GM12801 (cell line): ENCODE measurements around the gene SLC25A45.

Source experiments
- TF ChIP-seq, protein P1 (sequence below): IDR thresholded peaks from one replicate; pipeline ENCODE4 v1.5.1; 2011; ENCODE audit warnings: control low read depth; ENCODE audit not compliant: insufficient read length; ENCODE audit errors: extremely low read depth

The SLC25A45 gene

DNA sequence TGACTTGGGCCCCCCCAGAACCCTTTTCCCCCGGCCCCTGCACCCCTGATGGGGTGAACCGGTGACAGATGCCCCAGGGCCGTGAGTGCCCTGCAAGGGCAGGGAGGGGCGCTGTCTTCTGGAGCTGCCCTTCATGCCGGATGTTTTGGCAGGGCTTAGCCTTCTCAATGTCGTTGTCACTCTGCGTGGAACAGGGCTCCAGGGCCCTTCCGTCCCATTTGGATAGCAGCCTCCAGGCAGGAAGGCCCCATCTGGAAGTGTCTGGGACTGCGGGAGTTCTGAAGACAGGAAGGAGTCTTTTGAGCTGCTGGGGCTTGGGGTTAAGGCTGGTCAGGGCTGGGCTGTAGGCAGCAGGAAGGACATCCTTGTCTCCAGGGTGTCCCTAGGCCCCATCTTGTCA is 8.6 kb upstream of the SLC25A45 start:
- TF ChIP-seq, protein P1, sequence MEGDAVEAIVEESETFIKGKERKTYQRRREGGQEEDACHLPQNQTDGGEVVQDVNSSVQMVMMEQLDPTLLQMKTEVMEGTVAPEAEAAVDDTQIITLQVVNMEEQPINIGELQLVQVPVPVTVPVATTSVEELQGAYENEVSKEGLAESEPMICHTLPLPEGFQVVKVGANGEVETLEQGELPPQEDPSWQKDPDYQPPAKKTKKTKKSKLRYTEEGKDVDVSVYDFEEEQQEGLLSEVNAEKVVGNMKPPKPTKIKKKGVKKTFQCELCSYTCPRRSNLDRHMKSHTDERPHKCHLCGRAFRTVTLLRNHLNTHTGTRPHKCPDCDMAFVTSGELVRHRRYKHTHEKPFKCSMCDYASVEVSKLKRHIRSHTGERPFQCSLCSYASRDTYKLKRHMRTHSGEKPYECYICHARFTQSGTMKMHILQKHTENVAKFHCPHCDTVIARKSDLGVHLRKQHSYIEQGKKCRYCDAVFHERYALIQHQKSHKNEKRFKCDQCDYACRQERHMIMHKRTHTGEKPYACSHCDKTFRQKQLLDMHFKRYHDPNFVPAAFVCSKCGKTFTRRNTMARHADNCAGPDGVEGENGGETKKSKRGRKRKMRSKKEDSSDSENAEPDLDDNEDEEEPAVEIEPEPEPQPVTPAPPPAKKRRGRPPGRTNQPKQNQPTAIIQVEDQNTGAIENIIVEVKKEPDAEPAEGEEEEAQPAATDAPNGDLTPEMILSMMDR = no peak

DNA sequence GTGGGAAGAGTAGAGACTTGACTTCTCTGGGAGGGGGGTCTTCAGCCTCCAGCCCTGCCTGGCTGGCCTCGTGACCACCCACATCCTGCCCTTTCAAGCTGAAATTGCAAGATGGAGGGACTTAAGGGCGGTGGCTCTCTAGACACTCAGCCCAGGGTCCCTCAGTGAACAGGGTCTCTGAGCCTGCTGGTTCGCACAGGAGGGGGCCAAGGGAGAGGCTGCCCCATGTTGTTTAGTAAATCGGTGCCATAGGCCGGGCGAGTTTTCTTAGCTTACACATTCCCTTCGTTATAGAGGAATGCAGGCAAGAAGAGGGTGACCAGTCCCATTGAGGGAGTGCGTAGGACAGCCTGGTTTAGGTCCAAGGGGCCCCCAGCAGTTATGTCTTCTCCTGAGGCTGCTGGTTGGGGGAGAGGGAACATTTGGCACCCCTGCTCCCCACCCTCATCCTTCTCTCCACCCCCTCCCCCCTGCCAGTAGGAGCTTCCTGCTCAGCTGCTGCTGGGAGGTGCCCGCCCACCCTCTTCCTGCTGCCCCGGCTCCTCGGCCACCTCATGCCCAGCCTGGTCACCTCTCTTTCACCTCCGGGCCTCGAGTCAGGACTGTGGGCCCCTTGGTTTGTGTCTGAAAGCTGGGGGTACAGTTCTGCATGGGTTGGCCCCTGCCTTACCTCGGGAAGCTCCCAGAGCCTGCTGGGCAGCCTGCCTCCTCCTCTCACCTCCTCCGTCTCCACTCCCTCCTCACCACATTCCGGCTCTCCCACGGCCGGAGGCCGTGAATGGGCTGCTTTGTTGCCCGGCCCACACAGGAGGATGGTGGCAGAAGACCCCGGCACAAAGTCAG is 7.9 kb upstream of the SLC25A45 start:
- TF ChIP-seq, protein P1 = no peak

DNA sequence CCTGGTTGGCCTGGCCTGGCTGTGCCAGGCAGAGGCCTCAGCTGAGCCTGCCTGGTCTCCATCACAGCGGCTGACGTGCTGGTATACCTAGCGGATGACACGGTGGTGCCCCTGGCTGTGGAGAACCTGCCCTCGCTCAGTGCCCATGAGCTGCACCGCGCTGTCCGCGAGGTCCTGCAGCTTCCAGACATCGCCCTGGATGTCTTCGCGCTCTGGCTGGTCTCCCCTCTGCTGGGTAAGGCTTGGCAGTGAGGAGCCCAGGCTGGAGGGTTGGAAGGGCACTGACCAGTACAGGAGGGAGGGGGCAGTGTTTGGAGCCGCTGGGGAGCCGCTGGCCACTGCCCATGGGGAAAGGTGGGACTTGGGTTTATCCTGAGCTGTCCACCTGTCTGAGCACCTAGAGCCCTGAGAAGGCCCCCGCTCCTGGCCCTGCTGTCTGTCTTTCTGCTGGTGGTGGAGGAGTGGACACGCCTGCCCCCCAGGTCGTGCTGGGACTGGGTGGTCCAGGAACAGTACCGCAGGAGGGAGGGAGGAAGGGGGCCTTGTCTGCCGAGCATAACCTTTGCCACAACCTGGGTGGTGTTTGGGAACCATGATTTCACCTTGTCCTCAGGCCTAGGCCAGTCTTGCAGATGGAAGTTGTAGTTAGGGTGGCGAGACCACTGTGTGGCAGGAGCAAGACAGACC is 7.0 kb upstream of the SLC25A45 start:
- TF ChIP-seq, protein P1 = no peak

DNA sequence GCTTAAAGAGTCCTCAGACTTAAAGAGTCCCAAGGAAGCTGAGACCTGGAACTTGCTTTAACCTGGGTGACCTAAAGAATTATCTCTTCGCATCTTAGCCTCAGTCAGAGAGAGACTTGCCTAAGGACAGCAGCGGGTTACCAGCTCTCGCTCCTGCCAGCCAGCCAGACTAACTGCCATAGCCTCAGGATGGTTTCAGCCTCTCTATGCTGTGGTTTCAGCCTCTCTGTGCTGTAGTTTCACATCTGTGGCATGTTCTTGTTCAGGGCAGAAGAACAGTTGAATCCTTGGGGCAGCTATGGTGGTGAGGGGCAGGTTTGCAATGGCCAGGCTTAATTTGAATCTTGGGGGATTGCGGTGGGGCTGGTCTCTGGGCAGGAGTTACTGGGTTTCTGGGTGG is 6.3 kb upstream of the SLC25A45 start:
- TF ChIP-seq, protein P1 = no peak

DNA sequence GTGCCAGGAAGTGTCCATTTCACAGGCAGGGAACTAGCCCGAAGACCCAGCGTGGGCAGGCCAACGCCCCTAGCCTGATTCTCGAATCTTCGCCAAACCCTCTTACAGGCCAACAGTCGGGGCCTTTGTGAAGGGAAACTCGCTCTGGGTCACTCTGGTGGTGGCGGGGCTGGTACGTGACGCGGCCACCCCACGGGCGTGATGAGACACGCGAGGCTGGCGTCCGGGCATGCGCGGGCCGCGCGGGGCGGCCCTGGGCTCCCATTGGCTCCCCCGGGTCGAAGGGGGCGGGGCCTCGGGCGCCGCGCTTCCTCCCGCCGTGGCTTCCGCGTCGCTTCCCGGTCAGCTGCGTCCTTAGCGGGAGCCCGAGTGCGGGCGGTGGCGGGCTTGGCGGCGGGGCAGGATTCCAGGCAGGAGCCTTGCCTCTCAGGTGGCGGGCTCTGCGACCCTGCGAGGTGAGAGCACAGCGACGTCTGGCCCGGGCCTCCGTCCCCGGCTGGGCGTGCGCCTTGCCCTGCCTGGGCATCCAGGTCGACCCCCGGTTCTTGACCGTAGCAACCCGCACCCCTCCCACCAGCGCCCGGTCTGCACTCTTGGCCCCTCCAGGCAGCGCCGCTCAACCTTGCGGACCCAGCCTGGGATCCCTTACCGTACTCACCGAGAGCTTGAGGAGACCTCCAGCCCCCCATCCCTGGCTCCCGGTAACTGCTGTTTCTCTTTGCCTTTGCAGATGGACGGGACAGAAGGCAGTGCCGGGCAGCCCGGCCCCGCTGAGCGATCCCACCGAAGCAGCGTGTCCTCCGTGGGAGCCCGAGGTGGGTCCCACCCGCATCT is 4.1 kb upstream of the SLC25A45 start, which contains the start of gene FRMD8:
TSS of gene FRMD8 (plus strand) at position 331 of the 834 bp plus-strand sequence. CDS start at position 731, 400 bp downstream.
- TF ChIP-seq, protein P1 = no peak

DNA sequence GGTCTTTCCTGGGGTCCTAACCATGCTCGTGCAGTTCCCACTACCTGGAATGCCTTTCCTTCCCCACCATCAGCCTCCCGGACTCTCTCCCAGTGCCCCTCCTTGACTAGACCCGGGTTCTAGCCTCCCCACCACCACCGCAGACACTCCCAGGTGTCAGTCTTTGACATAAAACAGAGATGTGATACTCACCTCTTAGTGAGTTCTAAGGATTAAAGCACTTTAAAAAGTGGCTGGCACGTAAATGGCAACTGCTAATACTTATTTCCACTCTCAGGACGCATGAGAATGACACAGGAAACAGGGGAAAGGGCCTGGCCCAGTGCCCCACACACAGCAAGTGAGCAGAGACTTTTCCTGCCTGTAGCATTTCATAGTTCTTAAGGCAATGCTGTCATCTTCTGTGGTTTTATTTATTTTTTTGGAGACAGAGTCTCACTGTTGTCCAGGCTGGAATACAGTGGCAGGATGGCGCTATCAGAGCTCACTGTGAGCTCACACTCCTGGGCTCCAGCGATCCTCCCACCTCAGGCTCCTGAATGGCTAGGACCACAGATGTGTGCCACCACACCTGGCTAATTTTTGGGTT is 1.9 kb upstream of the SLC25A45 start:
- TF ChIP-seq, protein P1 = no peak
